HepG2 (cell line): ENCODE data around the gene MMP25.

Experiments used
- CREM ChIP-seq, 2 experiments: sonication (generic) in 1 of 2; formaldehyde crosslinking in 1 of 2; IDR thresholded peaks; 2 replicates each; pipeline versions ENCODE4 v1.4.0 to v1.6.1; 2016 to 2020; ENCODE audit warnings: antibody characterized with exemption in 1 of 2, mild to moderate bottlenecking in 1 of 2, missing genetic modification reagents in 1 of 2
- EZH2 ChIP-seq: conservative IDR thresholded peaks from 2 replicates; pipeline ENCODE4 v1.6.1; 2012; ENCODE audit warnings: mild to moderate bottlenecking, low read depth, low read length, moderate library complexity
- HDAC2 ChIP-seq: sonication (generic); formaldehyde crosslinking; IDR thresholded peaks from 2 replicates; pipeline ENCODE4 v1.4.0; 2020; ENCODE audit warnings: missing genetic modification reagents
- MXD4 ChIP-seq: IDR thresholded peaks from 2 replicates; pipeline ENCODE4 v1.6.1; 2016; ENCODE audit warnings: mild to moderate bottlenecking, missing biosample characterization, missing genetic modification reagents
- NCOA2 ChIP-seq: sonication (generic); formaldehyde crosslinking; IDR thresholded peaks from 2 replicates; pipeline ENCODE4 v1.8.0; 2022; ENCODE audit warnings: inconsistent platforms
- PHF20 ChIP-seq: sonication (generic); formaldehyde crosslinking; IDR thresholded peaks from 2 replicates; pipeline ENCODE4 v1.5.0; 2020; ENCODE audit warnings: mild to moderate bottlenecking, missing genetic modification reagents
- RFX5 ChIP-seq: IDR thresholded peaks from 2 replicates; pipeline ENCODE4 v1.6.1; 2011; ENCODE audit warnings: low read depth, low read length, improper control_type of control experiment
- SP1 ChIP-seq, 2 experiments: fragments of 450-650 bp in 1 of 2; sonication (generic) in 1 of 2; formaldehyde crosslinking in 1 of 2; IDR thresholded peaks; 2 replicates each; pipeline versions ENCODE4 v1.4.0 to v1.6.1; 2016 to 2020; ENCODE audit warnings: missing genetic modification reagents in 1 of 2
- ZHX1 ChIP-seq: sonication (generic); formaldehyde crosslinking; IDR thresholded peaks from 2 replicates; pipeline ENCODE4 v1.8.1; 2022; ENCODE audit warnings: low read depth, mild to moderate bottlenecking, missing genetic modification reagents
- ZNF580 ChIP-seq: IDR thresholded peaks from 2 replicates; pipeline ENCODE4 v1.6.1; 2016; ENCODE audit warnings: low read depth, borderline replicate concordance

- TF ChIP-seq EZH2 (no peak), CREM (IDR thresholded peaks at IDR 0.05) (no peak), CREM (CRISPR knock-in tag; IDR thresholded peaks at IDR 0.05) (no peak), NCOA2 (no peak), ZNF580 (no peak), ZHX1 (CRISPR knock-in tag) (no peak), SP1 (IDR thresholded peaks at IDR 0.05) (no peak), SP1 (CRISPR knock-in tag; IDR thresholded peaks at IDR 0.05) (no peak), HDAC2 (no peak), MXD4 (CRISPR knock-in tag) (no peak), PHF20 (CRISPR knock-in tag) (no peak), RFX5 (no peak)
Measured at GRCh38 chr16:3080024-3080423, 33.7 kb downstream of the MMP25 start.
